ENCODE results near the gene AGTRAP. TPM values are rescaled to one million over a fixed set of nuclear protein-coding genes. Genes with fewer than 3 reads are reported as not detected.
A peak's percentile ranks its signal among the peaks of the same experiment; 100 is the strongest.

AGTRAP gene
- total and polyA plus RNA-seq, 2 of the 8 experiments (the other 6 are each of a cell fraction or from before 2014, with no cell fraction given) = 69.7 to 192 TPM

DNA sequence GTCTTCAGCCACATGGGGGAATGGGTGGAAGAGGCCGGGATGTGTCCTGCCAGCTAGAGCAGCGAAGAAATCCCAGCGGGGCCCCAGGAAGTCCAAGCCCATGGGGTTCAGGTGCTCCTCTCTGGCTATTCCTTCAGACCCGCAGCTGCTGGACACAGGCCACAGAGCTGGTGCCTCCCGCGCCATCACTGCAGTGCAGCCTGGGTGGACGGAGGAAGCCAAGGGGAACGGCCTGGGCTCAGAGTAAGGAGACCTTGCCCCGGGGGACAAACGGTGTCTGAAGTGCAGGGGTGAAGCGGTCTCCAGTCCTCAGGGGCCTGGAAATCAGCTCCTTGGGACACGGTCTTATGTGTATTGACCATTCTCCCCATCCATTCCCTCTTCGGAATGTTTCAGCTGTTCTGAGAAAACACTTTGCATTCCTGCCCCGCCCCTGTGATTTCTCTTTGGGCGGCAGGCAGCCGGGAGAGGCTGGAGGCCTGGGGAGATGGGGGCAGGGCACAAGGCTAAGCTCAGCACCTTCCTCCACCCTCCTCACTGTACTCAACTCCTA is 51.4 kb downstream of the AGTRAP start:
- Histone ChIP-seq H3K4ac (replicated peaks; ENCODE audit: insufficient read length, low read depth, low read length) (peak overlapping the region; percentile 55), H4K5ac (ENCODE audit: insufficient read length, low read depth, low read length) (peak overlapping the region; percentile 63), H3K4me3 (ENCODE audit: extremely low read depth in 1 of 4, insufficient read depth in 2 of 4, low read depth in 3 of 4, low read length in 4 of 4) (peak overlapping the region in 3 of 4 experiments; percentile 4 to 16 (median 11); a peak in 3 of 8 replicates), H3K9me3 (ENCODE audit: insufficient read depth in 2 of 2, low read depth in 1 of 2, low read length in 1 of 2) (no peaks in the 10 kb centered on the region), H3K18ac (ENCODE audit: extremely low read depth, low read length) (peak overlapping the region; percentile 96), H3K27me3 (replicated peaks in 1 of 4; ENCODE audit: control insufficient read depth in 3 of 4, extremely low read depth in 1 of 4, insufficient read depth in 3 of 4, low read length in 3 of 4) (no peaks in the 10 kb centered on the region), H2BK120ac (replicated peaks; ENCODE audit: low read depth, low read length) (peak overlapping the region; percentile 91), H4K91ac (replicated peaks; ENCODE audit: insufficient read length, low read length) (peak overlapping the region; percentile 90), H3K27ac (ENCODE audit: low read depth, low read length) (peak overlapping the region; percentile 63; the same call in 1 of the 2 replicates), H2BK5ac (ENCODE audit: low read depth, low read length) (peak overlapping the region; percentile 99), H3K56ac (replicated peaks; ENCODE audit: insufficient read length, low read depth, low read length) (no peak overlapping the region), H3K36me3 (ENCODE audit: control insufficient read depth in 2 of 4, insufficient read depth in 4 of 4, low read length in 3 of 4) (peaks cover 0 to 6% (median 4%) of the 10 kb centered on the region in 4 experiments; a peak in 3 of 8 replicates), H4K8ac (ENCODE audit: extremely low read depth, insufficient read depth, low read length) (peak overlapping the region; percentile 79), H2BK12ac (ENCODE audit: low read depth, low read length) (peak overlapping the region; percentile 97), H2AFZ (ENCODE audit: low read length) (no peak overlapping the region), H2BK15ac (ENCODE audit: low read length) (peak overlapping the region; percentile 100; the same call in 1 of the 2 replicates), H3K14ac (ENCODE audit: insufficient read length) (no peak overlapping the region), H3K23ac (ENCODE audit: insufficient read length) (no peak overlapping the region), H3K79me1 (ENCODE audit: low read depth, low read length) (no peaks in the 10 kb centered on the region), H2AK5ac (ENCODE audit: low read depth, low read length) (peak overlapping the region; percentile 80; the same call in 1 of the 2 replicates), H3K79me2 (ENCODE audit: control insufficient read depth in 1 of 2, insufficient read depth in 2 of 2, low read length in 2 of 2) (no peaks in the 10 kb centered on the region), H3K9ac (replicated peaks in 1 of 4; ENCODE audit: extremely low read depth in 1 of 4, low read depth in 3 of 4, low read length in 3 of 4) (0 out of 7 replicates have a peak overlapping the region, but pooled peaks of 1 of the 4 experiments have one; percentile 8), H3K4me1 (replicated peaks in 1 of 4; ENCODE audit: control insufficient read depth in 3 of 4, insufficient read depth in 4 of 4, low read length in 3 of 4) (peaks cover 7 to 34% (median 25%) of the 10 kb centered on the region in 4 experiments), H2BK20ac (ENCODE audit: low read length) (0 out of 2 replicates have a peak overlapping the region, but pooled peaks have one; percentile 67), H4K20me1 (replicated peaks in 1 of 2; ENCODE audit: control insufficient read depth in 1 of 2, insufficient read depth in 2 of 2, low read length in 2 of 2) (peaks cover 0 to 3% of the 10 kb centered on the region in 2 experiments), H3K23me2 (ENCODE audit: low read depth, low read length) (no peaks in the 10 kb centered on the region), H3K4me2 (ENCODE audit: insufficient read depth in 1 of 2, low read depth in 2 of 2, low read length in 2 of 2) (peak overlapping the region; percentile 34 to 64; a peak in 3 of 4 replicates)
- ChIA-PET POLR2A (ENCODE audit: partially characterized antibody) (interaction anchor here (0.7 to 3.0 kb wide), 18 partner anchors 9 to 195 kb away, joined by 3 to 27 read pairs (median 4); partner anchors contain the start of genes CLCN6 and MTHFR), CTCF (ENCODE audit: partially characterized antibody) (interaction anchor here (0.7 to 5.4 kb wide), 10 partner anchors 9 to 154 kb away, joined by 3 to 49 read pairs (median 6); partner anchors contain the start of genes CLCN6 and MTHFR)
- DNase-seq (ENCODE audit: low read depth in 1 of 2, low spot score in 2 of 2) (peak in 1 of 2 experiments; percentile 73), FAIRE-seq (no peak)
- WGBS, 2 experiments (ENCODE audit: extremely low coverage in 1 of 2, insufficient coverage in 1 of 2, insufficient read length in 1 of 2, insufficient replicate concordance in 2 of 2, low coverage in 1 of 2, low lambda C conversion rate in 2 of 2, missing lambda C conversion rate in 1 of 2) = 47% methylated on average over 16 of the region's 16 CpGs; no CpG with 5 or more reads in 1 of the 2 experiments
- TF ChIP-seq HDAC2 (IDR thresholded peaks at IDR 0.05; ENCODE audit: borderline replicate concordance in 1 of 2, low read depth in 2 of 2, low read length in 2 of 2) (0 out of 4 replicates have a peak, but pooled peaks of 1 of the 2 experiments have one; percentile 44), SP1 (IDR thresholded peaks at IDR 0.05; ENCODE audit: low read depth, low read length) (peak; percentile 65; the same call in 1 of the 2 replicates), TEAD4 (IDR thresholded peaks at IDR 0.05; ENCODE audit: low read depth, low read length) (peak; percentile 67), GABPA (IDR thresholded peaks at IDR 0.05; ENCODE audit: borderline replicate concordance, insufficient read depth, low read length) (peak; percentile 35; the same call in 1 of the 2 replicates), NRF1 (IDR thresholded peaks at IDR 0.05; ENCODE audit: low read depth, low read length) (no peak), TBP (IDR thresholded peaks at IDR 0.05; ENCODE audit: low read depth, low read length) (peak; percentile 16; the same call in 1 of the 2 replicates), ZNF274 (IDR thresholded peaks at IDR 0.05; ENCODE audit: borderline replicate concordance, extremely low read depth, low read length) (no peak), SIN3A (conservative IDR thresholded peaks at IDR 0.05 in 1 of 2, IDR thresholded peaks at IDR 0.05 in 1 of 2; ENCODE audit: low read depth in 1 of 2, low read length in 2 of 2) (peak in 1 of 2 experiments; percentile 67; a peak in 1 of 4 replicates), SRF (IDR thresholded peaks at IDR 0.05; ENCODE audit: low read depth, low read length) (no peak), JUN (IDR thresholded peaks at IDR 0.05; ENCODE audit: low read depth, low read length) (no peak)

All from H1 (cell line).